ENCODE data around the gene INO80E. TPM values are rescaled to one million over a fixed set of nuclear protein-coding genes. Genes with fewer than 3 reads are reported as not detected.
A peak's percentile ranks its signal among the peaks of the same experiment; 100 is the strongest.

Gene INO80E
- total and polyA plus RNA-seq, 2 donors (not counting 3 experiments of a cell fraction or from before 2014, with no cell fraction given), result 42.7 to 76.4 TPM

GRCh38 chr16:29994600-29995323 lies 1.3 kb upstream of the INO80E start:
- intact Hi-C loops (cut with micrococcal nuclease), result loop anchor here (1.0 kb wide), 1 partner anchor 33 kb away; no protein-coding TSS in a partner anchor
- peak overlapping the region; percentile 94 for H3K9ac ChIP-seq (replicated peaks; ENCODE audit: extremely low read depth, insufficient read depth, low read length)
- TF ChIP-seq POLR2AphosphoS5 (IDR thresholded peaks at IDR 0.05; ENCODE audit: insufficient read depth, low read depth, low read length) (peak; percentile 14), MAX (IDR thresholded peaks at IDR 0.05; ENCODE audit: insufficient read depth, insufficient read length) (no peak), POLR2A (IDR thresholded peaks at IDR 0.05; ENCODE audit: low read depth, low read length) (no peak)
- H3K36me3 ChIP-seq (ENCODE audit: control insufficient read depth in 2 of 2, extremely low read depth in 1 of 2, insufficient read depth in 2 of 2, low read length in 2 of 2), result peaks cover 11 to 26% of the 10 kb centered on the region in 2 experiments
- H3K9me1 ChIP-seq (replicated peaks; ENCODE audit: control insufficient read depth, extremely low read depth, insufficient read depth, low read length), result no peaks in the 10 kb centered on the region
- POLR2A ChIA-PET, result interaction anchor here (0.8 to 1.0 kb wide), 2 partner anchors 9 to 21 kb away, joined by 3 read pairs; partner anchors contain the start of gene TAOK2
- peak; percentile 29 for DNase-seq (ENCODE audit: low read depth, low spot score)
- no peak for FAIRE-seq
- peak overlapping the region; percentile 84 for H3K4me2 ChIP-seq (ENCODE audit: insufficient read depth, low read length)
- no TSS peak for BruUV-seq (replicated peaks)
- CTCF ChIA-PET, result interaction anchor here (0.9 to 1.8 kb wide), 5 partner anchors 11 to 162 kb away, joined by 3 to 5 read pairs (median 4); partner anchors contain the start of gene TMEM219
- no peaks in the 10 kb centered on the region for H3K27me3 ChIP-seq (ENCODE audit: control insufficient read depth in 2 of 2, insufficient read depth in 2 of 2, low read length in 2 of 2)
- dilution Hi-C loops (cut with MboI; ENCODE audit: extremely low pct_ligation_motif_present, low sequenced_read_pairs), result loop anchor here (10.0 kb wide), 1 partner anchor 190 kb away; the partner anchor contains the start of gene MAZ
- H4K20me1 ChIP-seq (replicated peaks; ENCODE audit: control insufficient read depth, extremely low read depth, insufficient read depth, low read length), result no peaks in the 10 kb centered on the region
- H2AFZ ChIP-seq (ENCODE audit: low read depth, low read length), result peak overlapping the region; percentile 49
- peaks cover 22% of the 10 kb centered on the region for H3K4me1 ChIP-seq (ENCODE audit: control insufficient read depth, extremely low read depth, insufficient read depth, low read length)
- peaks cover 7% of the 10 kb centered on the region for H3K79me2 ChIP-seq (ENCODE audit: control insufficient read depth, insufficient read depth, low read length)
- peak overlapping the region; percentile 76 for H3K27ac ChIP-seq (ENCODE audit: insufficient read depth, low read depth, low read length)
- H3K9me3 ChIP-seq (replicated peaks; ENCODE audit: control insufficient read depth, insufficient read depth, low read length), result no peaks in the 10 kb centered on the region
- peak overlapping the region; percentile 52 to 81 (median 70) for H3K4me3 ChIP-seq (replicated peaks in 1 of 3; ENCODE audit: insufficient read depth in 1 of 3, low read depth in 1 of 3, low read length in 3 of 3)

- peak within 1 kb of the TSS; percentile 84 for H3K4me2 ChIP-seq (ENCODE audit: insufficient read depth, low read length)
- peak within 1 kb of the TSS; percentile 94 for H3K9ac ChIP-seq (replicated peaks; ENCODE audit: extremely low read depth, insufficient read depth, low read length)
- TSS peak; percentile 71 for BruUV-seq (replicated peaks)
- ChIA-PET POLR2A (interaction anchor here (1.0 kb wide), 1 partner anchor 9 kb away, joined by 3 read pairs; no protein-coding TSS in a partner anchor), CTCF (interaction anchor here (0.8 to 1.0 kb wide), 2 partner anchors 10 to 147 kb away, joined by 3 read pairs; no protein-coding TSS in a partner anchor)
- no peaks in the 10 kb centered on the region for H3K9me1 ChIP-seq (replicated peaks; ENCODE audit: control insufficient read depth, extremely low read depth, insufficient read depth, low read length)
- DNase-seq (ENCODE audit: low read depth, low spot score), result peak; percentile 73
- peaks cover 6 to 25% of the 10 kb centered on the region in 2 experiments for H3K36me3 ChIP-seq (ENCODE audit: control insufficient read depth in 2 of 2, extremely low read depth in 1 of 2, insufficient read depth in 2 of 2, low read length in 2 of 2)
- H4K20me1 ChIP-seq (replicated peaks; ENCODE audit: control insufficient read depth, extremely low read depth, insufficient read depth, low read length), result no peaks in the 10 kb centered on the region
- intact Hi-C loops (cut with micrococcal nuclease) (loop anchor here (1.0 kb wide), 1 partner anchor 34 kb away; no protein-coding TSS in a partner anchor), dilution Hi-C loops (cut with MboI; ENCODE audit: extremely low pct_ligation_motif_present, low sequenced_read_pairs) (loop anchor here (10.0 kb wide), 1 partner anchor 191 kb away; the partner anchor contains the start of gene MAZ)
- H3K9me3 ChIP-seq (replicated peaks; ENCODE audit: control insufficient read depth, insufficient read depth, low read length), result no peaks in the 10 kb centered on the region
- TF ChIP-seq POLR2AphosphoS5 (IDR thresholded peaks at IDR 0.05; ENCODE audit: insufficient read depth, low read depth, low read length), result peak; percentile 46
- peak; percentile 80 for TF ChIP-seq POLR2A (IDR thresholded peaks at IDR 0.05; ENCODE audit: low read depth, low read length)
- TF ChIP-seq, protein P1, sequence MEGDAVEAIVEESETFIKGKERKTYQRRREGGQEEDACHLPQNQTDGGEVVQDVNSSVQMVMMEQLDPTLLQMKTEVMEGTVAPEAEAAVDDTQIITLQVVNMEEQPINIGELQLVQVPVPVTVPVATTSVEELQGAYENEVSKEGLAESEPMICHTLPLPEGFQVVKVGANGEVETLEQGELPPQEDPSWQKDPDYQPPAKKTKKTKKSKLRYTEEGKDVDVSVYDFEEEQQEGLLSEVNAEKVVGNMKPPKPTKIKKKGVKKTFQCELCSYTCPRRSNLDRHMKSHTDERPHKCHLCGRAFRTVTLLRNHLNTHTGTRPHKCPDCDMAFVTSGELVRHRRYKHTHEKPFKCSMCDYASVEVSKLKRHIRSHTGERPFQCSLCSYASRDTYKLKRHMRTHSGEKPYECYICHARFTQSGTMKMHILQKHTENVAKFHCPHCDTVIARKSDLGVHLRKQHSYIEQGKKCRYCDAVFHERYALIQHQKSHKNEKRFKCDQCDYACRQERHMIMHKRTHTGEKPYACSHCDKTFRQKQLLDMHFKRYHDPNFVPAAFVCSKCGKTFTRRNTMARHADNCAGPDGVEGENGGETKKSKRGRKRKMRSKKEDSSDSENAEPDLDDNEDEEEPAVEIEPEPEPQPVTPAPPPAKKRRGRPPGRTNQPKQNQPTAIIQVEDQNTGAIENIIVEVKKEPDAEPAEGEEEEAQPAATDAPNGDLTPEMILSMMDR (IDR thresholded peaks at IDR 0.05; ENCODE audit: extremely low read depth in 1 of 2, insufficient read depth in 1 of 2, low read depth in 1 of 2, low read length in 2 of 2), result no peak
- peak within 1 kb of the TSS; percentile 76 for H2AFZ ChIP-seq (ENCODE audit: low read depth, low read length)
- H3K79me2 ChIP-seq (ENCODE audit: control insufficient read depth, insufficient read depth, low read length), result peaks cover 7% of the 10 kb centered on the region
- peaks cover 22% of the 10 kb centered on the region for H3K4me1 ChIP-seq (ENCODE audit: control insufficient read depth, extremely low read depth, insufficient read depth, low read length)
- H3K27ac ChIP-seq (ENCODE audit: insufficient read depth, low read depth, low read length), result peak within 1 kb of the TSS; percentile 76
- H3K4me3 ChIP-seq (replicated peaks in 1 of 3; ENCODE audit: insufficient read depth in 1 of 3, low read depth in 1 of 3, low read length in 3 of 3), result peak within 1 kb of the TSS; percentile 70 to 81 (median 73)
- no peaks in the 10 kb centered on the region for H3K27me3 ChIP-seq (ENCODE audit: control insufficient read depth in 2 of 2, insufficient read depth in 2 of 2, low read length in 2 of 2)
- FAIRE-seq, result no peak
Measured at GRCh38 chr16:29995324-29995910, 624 bp upstream of the INO80E start, which contains the start of gene HIRIP3. HIRIP3 (minus strand) TSS chr16:29995617; CDS start chr16:29995605, 12 bp downstream.

Data from endothelial cell of umbilical vein (primary cell).